GM21381 (cell line): ENCODE results near the gene LDLRAD4.

Source experiments
- ATAC-seq: cut with Tn5 transposase; IDR thresholded peaks from one replicate; pipeline ENCODE4 v1.9.1; 2021; ENCODE audit warnings: mild to moderate bottlenecking, moderate library complexity; ENCODE audit not compliant: unreplicated experiment

The LDLRAD4 gene

GRCh38 chr18:13619505-13620205 lies 401.1 kb downstream of the LDLRAD4 start:
- ATAC-seq, result no peak

- no peak for ATAC-seq
These were observed 401.7 kb downstream of the LDLRAD4 start for GRCh38 chr18:13620206-13620672.

GRCh38 chr18:13620818-13621445 lies 402.4 kb downstream of the LDLRAD4 start:
- no peak for ATAC-seq

GRCh38 chr18:13621446-13621849 lies 402.9 kb downstream of the LDLRAD4 start:
- ATAC-seq, result no peak

- ATAC-seq, result no peak
These were observed 403.5 kb downstream of the LDLRAD4 start for GRCh38 chr18:13621886-13622619.

GRCh38 chr18:13622751-13623150 lies 404.2 kb downstream of the LDLRAD4 start:
- ATAC-seq, result no peak

GRCh38 chr18:13623348-13623747 lies 404.8 kb downstream of the LDLRAD4 start:
- no peak for ATAC-seq

- ATAC-seq, result no peak
These were observed 405.3 kb downstream of the LDLRAD4 start for GRCh38 chr18:13623871-13624270.

GRCh38 chr18:13624563-13625237 lies 406.1 kb downstream of the LDLRAD4 start:
- no peak for ATAC-seq

GRCh38 chr18:13625355-13625754 lies 406.8 kb downstream of the LDLRAD4 start:
- ATAC-seq, result no peak

GRCh38 chr18:13625843-13626543 lies 407.4 kb downstream of the LDLRAD4 start:
- no peak for ATAC-seq

- ATAC-seq, result no peak
These were observed 408.0 kb downstream of the LDLRAD4 start for GRCh38 chr18:13626544-13626908.

- ATAC-seq, result no peak
These were observed 409.1 kb downstream of the LDLRAD4 start for GRCh38 chr18:13627639-13628038.

GRCh38 chr18:13628211-13628610 lies 409.7 kb downstream of the LDLRAD4 start:
- ATAC-seq, result no peak

GRCh38 chr18:13629841-13630715 lies 411.5 kb downstream of the LDLRAD4 start:
- ATAC-seq, result no peak

GRCh38 chr18:13630716-13631268 lies 412.2 kb downstream of the LDLRAD4 start:
- no peak for ATAC-seq

GRCh38 chr18:13633700-13634099 lies 415.1 kb downstream of the LDLRAD4 start:
- ATAC-seq, result no peak

- ATAC-seq, result no peak
These were observed 416.5 kb downstream of the LDLRAD4 start for GRCh38 chr18:13635046-13635445.
